Measurements from ENCODE around the gene NAP1L4.
"Not testable (repeated sequence)": the region's sequence is repeated elsewhere in the genome, so short reads cannot be mapped to it uniquely, and the experiment has no call there.

NAP1L4 gene

DNA sequence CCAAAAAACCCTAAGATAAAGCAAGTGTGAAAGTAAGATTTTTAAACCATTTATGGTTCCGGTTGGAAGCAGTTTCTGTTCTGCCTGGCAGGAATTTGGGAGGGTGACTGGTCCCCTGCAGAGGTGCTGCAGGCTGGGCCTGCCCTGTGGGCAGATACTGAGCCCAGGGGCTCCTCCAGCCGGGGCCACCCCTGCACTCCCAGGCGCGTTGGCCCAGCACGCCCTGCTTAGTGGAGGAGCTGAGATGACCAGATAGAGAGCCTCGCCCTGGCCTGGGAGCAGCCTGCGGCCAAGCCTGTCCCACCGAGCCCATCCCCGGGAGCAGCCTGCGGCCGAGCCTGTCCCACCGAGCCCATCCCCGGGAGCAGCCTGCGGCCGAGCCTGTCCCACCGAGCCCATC lies 70.9 kb downstream of the NAP1L4 start:
- no peak for DNase-seq

DNA sequence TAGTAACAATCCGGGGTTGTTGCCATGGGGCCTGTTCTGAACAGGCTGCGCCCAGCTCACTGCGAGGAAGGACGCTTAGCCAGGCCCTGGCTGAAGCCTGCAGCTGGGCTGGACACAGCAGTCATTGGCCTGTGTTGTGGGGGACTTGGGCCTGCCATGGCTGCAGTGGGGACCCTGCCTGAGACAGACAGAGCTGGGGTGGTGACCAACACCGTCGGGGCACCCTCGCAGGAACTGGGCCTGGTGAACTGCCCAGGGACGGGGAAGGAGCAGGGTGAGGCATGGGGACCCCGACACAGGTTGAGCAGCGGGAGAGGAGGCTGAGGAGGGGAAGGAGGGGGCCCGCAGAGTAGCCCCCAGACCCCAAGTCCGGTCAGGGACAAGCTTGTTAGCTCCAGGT lies 71.8 kb downstream of the NAP1L4 start:
- no peak for DNase-seq

DNA sequence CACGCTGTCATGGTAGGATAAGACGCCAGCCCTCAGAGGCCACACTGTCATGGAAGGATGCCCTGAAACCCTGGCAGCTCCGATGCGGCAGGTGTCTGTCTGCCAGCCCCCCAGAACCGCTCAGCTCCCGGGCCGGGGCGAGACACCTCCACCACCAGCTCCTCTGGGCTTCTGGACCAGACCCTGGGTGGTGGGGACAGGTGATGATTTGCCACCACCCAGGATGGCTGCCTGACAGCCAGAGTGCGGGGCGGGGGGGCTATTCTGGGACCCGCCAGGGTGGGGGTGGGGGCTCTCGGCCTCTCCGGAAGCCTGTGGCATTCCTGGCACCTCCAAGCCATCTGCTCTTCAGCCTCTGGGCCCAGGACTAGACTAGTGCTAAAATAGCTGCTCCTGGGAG lies 72.3 kb downstream of the NAP1L4 start:
- no peak for DNase-seq

DNA sequence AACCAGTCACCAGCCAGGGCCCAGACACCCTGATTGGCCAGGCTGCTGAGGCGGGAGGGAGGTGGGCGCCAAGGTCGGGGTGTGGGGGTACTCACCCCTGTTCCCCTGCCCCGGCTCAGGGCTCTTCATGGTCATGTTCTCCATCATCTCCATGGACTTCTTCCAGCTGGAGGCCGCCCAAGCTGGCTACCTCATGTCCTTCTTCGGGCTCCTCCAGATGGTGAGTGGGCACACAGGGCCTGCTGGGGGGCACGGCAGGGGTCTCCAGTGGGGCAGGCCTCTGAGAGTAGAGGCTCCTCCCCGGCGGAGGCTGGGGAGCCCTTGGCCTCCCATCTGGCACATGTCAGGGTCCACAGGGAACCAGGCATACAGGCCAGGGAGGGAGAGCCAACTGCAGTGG lies 72.9 kb downstream of the NAP1L4 start:
- DNase-seq, result no peak

DNA sequence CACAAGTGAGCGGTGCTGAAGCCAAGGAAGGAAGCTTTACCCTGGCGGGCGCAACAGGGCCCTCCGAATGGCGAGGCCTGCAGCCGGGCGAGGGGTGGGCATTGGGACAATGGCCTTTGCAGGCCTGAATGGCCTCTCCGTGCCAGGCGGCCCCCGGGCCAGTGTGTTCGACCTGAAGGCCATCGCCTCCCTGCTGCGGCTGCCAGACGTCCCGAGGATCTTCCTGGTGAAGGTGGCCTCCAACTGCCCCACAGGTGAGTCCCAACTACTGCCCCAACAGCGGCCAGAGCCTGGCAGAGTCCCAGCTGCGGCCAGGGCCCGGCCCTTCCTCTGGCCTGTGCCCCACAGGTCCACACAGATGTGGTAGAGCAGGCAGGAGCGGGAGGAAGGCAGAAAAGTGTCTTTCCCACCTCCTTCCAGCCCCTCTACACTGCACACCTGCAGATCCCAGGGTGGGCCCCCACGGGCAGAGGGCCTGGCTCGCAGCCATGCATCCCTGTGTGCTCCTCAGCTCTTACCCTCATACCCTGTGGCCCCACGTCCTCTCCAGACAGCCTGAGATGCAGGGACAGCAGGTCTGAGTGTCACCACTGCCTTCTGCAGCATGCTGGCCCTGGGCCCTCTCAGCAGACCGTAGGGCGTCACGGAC lies 74.2 kb downstream of the NAP1L4 start:
- DNase-seq, result no peak

DNA sequence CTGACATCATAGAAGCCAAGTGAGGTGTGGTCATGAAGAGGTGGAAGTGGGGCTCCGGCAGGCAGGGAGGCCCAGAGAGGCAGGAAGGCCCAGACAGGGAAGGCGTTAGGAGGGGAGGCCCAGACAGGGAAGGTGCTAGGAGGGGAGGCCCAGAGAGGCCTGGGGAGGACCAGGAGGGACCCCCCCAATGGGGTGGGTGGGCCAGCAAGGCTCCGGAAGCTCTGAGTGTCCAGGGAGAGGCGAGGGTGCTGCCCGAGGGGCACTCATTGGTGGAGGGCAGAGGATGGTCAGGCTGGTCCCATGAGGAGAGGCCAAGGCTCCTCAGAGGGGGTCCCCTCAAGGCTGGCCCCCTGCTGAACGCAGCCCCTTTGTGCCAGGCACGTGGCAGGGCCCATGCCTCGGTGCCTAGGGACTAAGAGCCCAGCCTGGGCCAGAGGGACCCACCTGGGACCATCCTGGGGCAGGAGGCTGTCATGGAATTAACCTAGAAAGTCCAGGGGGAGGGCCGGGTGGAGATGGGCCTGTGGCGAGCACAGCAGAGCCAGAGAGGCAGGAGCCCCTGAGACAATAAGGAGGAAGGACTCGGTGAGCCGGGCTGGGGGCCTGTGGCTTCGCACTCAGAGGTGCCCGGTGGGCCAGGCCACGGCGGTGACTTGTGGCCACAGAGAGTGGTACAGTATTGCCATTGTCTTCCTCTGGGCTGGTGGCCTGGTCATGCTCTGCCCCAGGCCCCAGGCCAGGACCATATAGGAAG lies 75.1 kb downstream of the NAP1L4 start:
- no peak for DNase-seq

DNA sequence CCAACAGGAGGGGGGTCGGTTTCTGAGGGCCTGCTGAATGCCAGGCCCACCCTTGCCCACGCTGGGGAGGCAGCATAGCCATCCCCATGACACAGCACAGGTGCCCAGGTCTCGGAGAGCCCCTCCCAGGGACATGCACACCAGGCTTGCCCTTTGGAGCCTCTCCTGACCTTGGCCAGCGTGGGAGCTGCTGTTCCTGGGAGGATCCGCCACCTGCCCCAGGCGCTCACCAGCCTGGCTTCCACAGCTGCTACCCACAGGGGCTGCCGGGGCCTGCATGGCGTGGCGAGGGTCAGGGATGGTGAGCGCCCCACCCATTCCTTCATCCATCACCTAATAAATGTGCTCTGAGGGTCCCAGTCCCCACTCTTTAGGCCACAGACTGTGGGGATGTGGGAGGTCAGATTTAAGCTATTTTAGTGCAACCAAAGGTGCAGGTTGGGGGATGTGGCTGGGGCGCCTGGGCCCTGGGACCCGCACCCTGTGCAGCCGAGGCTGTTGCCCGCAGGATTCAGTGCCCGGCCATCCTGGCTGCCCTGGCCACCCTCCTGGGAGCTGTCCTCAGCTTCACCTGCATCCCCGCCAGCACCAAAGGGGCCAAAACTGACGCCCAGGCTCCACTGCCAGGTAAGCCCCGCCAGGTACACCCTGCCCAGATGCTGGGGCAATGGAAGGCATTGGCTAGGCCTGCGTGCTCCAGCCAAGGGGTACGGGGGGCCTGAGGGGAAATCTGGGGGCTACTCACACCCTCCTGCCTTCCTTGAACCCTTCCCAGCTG lies 75.8 kb downstream of the NAP1L4 start:
- DNase-seq, result no peak

DNA sequence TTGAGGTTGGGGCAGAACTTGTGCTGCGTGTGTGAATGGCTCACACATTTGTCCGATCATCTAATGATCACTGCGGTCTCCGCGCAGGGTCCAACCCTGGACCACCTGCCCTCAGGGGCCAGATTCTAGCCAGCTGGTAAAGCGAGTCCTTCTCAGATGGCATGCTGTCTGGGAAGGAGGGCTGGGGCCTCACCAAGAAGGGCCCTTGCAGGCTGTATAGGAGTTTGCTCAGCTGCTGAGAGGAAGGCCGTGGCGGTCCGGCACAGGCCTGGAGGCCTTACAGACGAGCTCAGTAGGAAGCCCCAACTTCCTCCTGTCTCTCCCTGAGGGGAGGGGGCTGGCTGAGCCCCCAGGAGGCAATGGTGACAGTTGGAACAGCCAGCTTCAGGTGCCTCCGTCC lies 76.7 kb downstream of the NAP1L4 start:
- DNase-seq, result no peak

DNA sequence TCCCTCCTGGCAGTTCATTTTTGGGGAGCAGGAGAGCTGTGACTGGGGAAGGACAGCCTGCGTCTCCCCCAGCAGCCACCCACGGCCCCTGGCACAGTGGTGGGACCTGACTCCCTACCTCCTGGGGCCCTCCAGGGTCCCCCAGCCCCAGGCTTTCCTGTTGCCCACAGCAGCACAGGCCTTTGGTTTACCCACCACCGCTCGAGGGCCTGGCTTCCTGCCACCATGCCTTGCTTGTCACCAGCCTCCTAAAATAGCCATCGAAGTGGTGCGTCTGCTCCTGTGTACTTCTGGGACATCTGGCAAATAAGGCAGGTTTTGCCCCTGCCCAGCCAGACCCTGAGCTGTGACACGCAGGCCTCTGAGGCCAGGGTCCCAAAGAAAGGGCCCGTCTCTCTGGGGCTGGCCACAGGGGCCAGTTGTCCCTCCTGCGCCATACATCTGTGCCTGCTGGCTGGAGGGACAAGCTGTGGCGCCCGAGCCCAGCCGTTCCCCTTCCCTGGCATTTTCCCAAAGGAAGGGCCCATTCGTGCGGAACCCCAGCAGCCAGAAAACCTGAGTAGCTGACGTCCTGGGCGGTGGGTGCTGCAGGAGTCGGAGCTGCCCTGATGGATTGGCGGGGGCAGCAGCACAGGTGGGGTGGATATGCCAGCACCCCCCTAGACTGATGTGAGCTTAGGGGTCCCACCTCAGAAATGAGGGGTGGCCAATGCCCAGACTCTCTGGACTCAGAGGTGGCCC lies 77.5 kb downstream of the NAP1L4 start:
- DNase-seq, result no peak

DNA sequence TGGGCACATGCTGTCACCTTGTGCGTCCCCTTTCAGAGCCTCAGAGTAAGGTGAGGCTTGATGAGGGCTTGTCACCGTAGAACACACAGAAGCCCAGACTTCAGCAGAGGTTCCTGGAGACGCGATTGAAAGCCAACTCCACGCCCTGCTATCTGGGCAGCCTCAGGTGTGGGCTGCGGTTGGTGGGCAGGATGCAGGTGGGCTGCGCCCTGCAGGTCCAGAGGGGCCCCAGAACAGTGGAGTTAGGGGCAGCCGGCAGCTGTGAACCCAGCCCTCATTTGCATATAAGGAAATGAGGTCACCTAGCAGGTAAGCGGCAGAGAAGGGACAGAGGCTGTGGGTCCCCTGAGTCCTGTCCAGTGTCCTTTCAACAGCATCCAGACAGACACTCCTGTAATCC lies 78.4 kb downstream of the NAP1L4 start:
- DNase-seq, result no peak

DNA sequence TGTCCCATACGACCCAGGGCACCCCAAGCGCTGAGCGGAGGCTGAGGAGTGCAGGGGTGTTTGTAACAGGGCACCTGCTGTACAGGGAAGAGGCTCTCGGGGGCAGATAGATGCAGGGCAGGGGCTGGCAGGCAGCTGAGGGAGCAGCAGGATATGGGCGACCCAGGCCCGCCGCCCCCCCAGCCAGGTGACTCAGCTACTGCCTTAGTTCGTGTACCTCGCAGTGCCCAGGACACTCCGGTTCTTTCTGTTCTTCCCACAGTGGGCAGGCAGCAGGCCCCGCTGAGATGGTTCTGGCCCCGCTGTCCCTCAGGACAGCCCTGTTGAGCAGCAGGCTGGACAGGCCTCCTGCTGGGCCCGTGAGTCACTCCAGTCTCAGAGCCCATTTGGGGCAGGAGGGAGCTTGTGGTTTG lies 79.1 kb downstream of the NAP1L4 start:
- no peak for DNase-seq

DNA sequence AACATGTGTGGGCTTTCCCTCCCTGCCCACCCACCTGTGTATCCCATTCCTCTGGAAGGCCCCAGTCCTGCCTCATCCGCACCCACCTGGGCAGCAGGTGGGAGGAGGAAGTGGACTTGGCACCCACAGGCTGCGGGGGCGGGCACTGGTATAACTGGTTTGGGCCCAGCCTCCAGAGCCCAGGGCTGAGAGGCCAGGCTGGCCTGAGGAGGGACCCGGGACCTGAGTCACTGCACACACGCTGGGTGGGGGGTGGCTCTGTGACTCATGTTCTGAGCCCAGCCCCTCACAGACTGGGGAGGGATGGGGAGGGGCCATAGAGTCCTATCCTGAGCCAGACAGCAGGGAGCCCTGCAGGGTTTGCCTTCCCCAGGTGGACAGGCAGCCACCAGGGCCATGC lies 79.6 kb downstream of the NAP1L4 start:
- DNase-seq, result peak; percentile 35

DNA sequence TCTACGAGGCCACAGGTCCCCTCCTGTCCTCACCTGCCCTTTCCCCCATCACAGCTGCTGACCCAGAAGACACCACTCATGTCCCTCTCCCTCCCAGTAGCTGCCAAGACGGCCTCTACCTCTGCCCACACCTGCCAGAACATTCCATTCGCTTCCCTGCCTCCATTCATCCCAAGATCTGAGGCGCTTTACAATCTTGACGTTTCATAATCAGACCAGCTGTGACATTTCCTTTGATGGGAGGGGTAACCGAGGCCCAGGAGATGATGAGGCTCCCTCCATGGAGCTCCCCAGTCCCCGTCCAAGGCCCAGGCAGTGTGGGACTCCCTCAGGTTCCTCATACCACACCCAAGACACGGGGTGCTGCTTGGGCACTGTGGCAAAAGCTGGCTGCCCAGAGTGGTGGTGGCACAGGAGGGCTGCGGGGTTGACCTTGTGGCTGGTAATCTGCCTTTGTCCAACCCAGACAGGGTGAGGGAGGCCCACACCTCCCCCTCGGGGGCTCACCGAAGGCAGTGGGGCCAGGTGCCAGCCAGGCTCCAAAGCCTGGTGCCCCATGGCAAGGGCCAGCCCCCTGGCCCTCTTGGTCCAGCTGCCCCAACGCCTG lies 80.2 kb downstream of the NAP1L4 start:
- no peak for DNase-seq

DNA sequence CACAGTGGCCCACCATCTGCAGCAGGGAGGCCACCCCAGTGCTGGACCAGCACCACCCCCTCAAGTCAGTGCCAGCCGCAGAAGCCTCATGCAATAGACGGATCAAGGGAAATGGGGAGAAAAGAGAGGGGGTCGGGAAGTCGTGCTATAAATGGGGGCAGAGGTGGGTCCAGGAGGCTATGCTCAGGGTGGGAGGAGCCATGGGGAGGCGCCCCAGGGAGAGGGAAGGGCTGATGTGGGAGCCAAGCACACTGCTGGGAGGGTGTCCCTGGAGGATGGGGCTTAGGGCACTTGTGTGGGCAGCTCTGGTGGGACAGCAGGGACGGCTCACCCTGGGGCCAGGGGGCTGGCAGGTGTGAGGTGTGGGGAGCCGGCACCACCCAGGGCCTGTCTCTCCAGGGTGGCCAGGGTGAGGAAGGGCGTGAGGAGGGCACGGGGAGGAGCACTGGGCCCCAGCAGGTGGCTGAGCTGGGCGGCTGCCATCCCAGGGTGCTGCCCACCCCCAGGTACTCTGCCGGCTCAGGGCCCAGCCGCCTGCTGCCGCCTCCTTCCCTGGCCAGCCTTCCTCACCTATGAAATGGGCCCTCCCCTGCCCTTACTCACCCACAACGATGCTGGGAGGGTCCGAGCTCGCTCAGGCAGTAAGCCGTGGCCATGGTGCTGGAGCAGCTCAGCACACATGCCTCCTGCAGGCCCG lies 80.9 kb downstream of the NAP1L4 start:
- DNase-seq, result no peak

DNA sequence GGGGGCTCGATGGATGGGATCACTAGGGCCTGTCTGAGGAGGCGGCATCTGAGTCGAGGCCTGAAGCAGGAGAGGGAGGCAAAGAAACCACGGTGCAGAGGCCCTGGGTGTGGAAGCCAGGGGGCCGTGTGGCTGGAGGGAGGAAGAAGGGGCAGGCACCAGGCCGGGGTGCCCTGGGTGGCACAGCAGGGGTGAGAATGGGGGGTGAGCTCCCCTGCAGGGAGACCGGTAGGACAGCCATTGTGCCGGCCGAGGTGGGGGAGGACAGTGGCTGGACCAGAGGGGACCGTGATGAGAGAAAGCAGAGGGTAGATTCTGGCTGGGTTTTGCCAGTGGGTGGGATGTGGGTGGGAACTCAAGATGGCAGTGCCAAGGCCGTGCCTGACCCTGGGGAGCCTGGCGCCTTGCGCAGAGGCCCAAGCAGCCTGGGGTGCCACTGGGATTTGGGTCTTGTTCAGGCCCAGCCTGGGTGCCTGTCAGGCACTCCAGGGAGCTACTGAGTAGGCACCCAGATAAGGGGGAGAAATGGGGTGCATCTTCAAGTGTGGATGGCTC lies 81.7 kb downstream of the NAP1L4 start:
- DNase-seq, result no peak

DNA sequence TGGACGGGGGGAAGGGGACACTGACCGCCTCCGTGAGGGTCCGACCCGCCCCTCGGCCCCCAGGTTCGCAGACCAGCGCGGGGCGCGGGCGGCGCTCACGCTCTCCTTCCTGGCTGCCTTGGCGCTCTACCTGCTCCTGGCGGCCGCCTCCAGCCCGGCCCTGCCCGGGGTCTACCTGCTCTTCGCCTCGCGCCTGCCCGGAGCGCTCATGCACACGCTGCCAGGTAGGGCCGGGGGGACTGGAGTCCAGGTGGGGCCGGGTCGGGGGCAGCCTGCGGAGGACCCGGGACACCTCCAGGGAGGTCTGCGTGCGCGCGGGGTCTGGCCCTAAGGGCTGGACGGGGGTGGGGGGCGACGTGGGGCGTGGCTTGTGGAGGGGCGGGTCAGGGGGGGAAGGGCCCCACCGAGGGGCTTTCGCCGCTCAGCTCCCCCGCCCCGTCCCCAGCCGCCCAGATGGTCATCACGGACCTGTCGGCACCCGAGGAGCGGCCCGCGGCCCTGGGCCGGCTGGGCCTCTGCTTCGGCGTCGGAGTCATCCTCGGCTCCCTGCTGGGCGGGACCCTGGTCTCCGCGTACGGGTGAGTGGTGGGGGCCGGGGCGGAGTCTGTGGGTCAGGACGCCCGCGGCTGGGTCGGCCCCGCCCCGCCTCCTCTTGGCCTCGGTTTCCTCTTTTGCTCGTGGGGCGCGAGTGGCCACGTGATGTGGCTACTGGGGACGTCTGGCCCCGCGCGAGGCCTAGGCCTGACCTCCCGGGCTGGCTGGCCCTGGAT lies 82.8 kb downstream of the NAP1L4 start:
- DNase-seq, result no peak

DNA sequence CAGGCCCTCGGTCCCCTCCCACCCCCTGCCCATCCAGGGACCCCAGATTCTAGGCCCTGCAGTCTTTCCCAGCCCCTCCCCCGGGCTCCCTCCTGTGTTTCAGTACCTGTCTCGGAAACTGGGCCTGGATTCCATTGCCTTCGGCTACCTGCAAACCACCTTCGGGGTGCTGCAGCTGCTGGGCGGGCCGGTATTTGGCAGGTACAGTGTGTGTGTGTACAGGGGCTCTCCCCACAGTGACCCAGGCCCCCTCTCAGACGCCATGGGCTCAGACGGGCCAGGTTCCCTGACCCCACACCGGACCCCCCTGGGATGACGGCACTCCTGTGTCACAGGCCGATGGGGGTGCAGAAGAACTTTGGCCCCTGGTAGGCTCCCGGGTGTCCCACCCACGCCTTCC lies 84.0 kb downstream of the NAP1L4 start:
- DNase-seq, result no peak

DNA sequence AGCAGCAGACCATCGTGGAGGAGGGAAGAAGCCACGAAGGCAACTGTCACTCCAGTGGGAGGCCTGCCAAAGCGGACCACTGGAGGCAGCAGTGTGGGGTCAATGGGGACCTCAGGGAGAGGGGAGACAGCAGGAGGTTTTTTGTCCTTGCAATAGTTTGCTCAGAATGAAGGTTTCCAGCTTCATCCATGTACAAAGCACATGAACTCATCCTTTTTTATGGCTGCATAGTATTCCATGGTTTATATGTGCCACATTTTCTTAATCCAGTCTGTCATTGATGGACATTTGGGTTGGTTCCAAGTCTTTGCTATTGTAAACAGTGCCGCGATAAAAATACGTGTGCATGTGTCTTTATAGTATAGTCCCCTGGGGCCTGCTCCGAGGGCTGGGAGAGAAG lies 86.8 kb downstream of the NAP1L4 start:
- DNase-seq, result not testable (repeated sequence)

DNA sequence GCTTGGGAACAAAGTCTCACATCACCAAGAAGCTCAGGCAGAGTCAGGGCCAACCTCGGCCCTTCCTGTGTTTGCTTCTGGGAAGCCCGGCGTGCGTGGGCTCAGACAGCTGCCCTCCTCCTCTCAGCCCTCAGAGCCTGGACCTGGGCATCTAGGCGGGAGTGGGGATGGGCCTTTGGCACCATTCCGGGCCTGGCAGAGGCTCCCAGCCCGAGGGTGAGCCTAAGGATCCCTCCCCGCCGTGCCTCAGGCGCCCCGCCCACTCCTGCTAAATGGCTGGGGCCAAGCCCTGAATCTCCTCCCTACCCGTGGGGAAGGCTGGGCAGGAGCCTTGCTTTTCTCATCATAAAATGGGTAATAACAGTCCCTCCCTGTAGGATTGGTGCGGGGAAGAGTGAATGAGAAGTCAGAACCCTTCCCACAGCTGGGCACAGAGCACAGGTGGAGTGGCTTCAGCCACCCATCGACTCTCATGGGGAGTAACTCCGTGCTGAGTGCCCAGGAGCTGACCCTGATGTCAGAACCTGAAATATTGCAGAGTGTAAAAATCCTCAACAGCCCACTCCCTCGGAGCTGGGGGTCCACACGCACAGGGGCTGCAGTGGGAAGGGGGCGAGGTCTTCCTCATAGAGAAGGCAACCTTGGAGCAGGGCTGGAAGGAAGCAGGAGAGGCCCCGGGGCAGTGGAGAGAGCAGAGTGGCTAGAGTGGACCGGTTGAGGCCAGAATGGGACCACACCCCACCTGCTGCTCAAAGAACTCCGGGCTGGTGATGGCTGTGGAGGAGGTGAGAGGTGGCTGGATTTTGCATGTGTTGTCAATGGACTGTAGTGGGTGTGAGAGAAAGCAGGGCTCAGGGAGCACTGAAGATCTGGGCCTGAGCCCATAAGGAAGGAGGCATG lies 87.7 kb downstream of the NAP1L4 start:
- DNase-seq, result no peak

DNA sequence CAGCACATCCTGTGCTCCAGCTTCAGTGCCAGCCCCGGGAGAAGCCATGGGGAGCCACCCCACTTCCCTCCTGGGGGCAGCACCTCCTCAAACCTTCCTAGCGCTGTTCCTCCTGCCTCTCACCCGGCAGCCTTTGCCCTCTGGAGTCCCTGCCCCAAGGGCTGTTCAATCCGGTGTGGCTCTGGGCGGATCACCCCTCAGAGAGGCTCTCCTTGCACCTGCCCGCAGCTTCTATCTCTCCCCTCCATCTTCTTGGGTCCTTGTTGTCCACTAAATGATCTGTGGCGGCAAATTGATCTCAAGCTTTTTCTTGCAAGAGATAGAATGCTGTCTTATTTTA lies 88.5 kb downstream of the NAP1L4 start:
- no peak for DNase-seq

Measured in CD4-positive, alpha-beta T cell treated with Interleukin-17A for 4 hours (primary cell).